D721Med (cell line): ENCODE data around the gene COMMD4.

Experiments
- DNase-seq: peaks from one replicate; pipeline ENCODE4 v3.0.0; 2011; ENCODE audit warnings: low spot score; ENCODE audit not compliant: insufficient read length
- FAIRE-seq: peaks from 2 replicates; lab custom pipeline; 2011; peaks lifted over from hg19 to GRCh38; lab: Jason Lieb, UNC
- TF ChIP-seq, protein P1 (sequence below): IDR thresholded peaks from 2 replicates; pipeline ENCODE4 v1.5.1; 2012; ENCODE audit warnings: mild to moderate bottlenecking, control low read depth; ENCODE audit not compliant: insufficient read depth; ENCODE audit errors: missing control alignments

Gene COMMD4

DNA sequence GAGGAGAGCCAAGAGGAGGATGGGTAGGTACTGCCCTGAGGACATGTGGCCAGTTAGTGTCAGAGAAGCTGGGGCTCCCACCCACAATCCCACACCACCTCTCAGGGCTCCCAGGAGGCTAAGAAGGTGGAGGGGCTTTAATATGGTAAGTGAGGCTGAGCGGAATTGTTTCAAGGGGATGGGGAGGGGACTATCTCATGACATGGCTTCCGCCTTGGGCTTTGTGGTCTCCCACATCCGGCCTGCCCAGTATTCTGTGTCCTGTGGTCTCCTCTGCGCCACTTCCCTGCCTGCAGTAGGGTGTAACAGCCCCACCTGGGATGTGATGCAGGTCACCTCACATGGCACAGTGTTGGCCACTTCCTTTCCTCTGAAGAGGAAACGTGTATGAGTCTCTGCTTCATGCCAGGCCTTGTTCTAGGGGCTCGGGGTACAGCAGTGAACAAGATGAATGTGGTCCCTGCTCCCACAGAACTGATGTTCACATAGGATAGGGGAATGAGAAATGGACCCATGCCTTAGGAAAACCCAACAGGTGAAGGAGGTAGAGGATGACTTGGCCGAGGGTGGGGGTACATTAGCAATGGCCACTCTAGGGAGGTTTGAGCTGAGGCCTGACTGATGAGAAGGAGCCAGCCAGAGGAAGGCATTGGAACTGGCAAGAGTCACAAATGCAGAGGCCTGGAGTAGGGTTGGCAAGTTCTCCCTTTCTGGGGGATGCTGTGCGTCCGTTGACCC lies 14.2 kb downstream of the COMMD4 start:
- FAIRE-seq: no peak
- DNase-seq: no peak
- TF ChIP-seq, protein P1, sequence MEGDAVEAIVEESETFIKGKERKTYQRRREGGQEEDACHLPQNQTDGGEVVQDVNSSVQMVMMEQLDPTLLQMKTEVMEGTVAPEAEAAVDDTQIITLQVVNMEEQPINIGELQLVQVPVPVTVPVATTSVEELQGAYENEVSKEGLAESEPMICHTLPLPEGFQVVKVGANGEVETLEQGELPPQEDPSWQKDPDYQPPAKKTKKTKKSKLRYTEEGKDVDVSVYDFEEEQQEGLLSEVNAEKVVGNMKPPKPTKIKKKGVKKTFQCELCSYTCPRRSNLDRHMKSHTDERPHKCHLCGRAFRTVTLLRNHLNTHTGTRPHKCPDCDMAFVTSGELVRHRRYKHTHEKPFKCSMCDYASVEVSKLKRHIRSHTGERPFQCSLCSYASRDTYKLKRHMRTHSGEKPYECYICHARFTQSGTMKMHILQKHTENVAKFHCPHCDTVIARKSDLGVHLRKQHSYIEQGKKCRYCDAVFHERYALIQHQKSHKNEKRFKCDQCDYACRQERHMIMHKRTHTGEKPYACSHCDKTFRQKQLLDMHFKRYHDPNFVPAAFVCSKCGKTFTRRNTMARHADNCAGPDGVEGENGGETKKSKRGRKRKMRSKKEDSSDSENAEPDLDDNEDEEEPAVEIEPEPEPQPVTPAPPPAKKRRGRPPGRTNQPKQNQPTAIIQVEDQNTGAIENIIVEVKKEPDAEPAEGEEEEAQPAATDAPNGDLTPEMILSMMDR: no peak

DNA sequence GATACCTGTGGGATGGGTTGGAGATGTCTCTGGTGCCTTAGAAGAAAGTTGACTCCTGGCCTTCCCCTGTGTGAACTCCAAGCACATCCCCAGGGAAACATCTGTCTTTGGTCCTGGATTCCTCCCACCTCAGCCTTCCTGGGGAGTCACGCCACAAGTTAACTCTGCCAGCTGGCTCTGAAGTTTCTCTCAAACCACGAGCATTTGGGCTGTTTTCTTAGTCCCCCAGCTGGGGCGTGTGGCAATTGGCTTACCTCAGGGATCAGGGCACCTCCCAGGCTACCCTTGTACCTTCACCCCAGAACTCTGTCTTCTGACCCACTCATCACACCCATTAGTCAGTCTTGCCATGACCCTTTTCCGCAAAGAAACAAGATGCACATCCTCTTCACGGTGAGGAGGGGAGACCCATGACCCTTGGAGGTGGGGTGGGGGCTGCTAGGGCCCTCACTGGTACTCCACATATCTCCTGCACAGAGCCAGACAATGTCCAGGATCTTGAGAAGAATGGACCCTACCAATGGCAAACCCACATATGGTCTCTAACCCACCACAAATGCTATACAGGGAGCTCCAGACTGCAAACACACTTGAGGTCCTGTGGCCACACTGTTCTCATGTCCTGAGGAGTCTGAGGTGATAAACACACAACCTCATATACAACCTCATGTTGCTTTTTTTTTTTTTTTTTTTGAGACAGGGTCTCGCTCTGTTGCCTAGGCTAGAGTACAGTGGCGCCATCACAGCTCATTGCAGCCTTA lies 14.9 kb downstream of the COMMD4 start:
- TF ChIP-seq, protein P1: no peak
- DNase-seq (no peak), FAIRE-seq (no peak)

DNA sequence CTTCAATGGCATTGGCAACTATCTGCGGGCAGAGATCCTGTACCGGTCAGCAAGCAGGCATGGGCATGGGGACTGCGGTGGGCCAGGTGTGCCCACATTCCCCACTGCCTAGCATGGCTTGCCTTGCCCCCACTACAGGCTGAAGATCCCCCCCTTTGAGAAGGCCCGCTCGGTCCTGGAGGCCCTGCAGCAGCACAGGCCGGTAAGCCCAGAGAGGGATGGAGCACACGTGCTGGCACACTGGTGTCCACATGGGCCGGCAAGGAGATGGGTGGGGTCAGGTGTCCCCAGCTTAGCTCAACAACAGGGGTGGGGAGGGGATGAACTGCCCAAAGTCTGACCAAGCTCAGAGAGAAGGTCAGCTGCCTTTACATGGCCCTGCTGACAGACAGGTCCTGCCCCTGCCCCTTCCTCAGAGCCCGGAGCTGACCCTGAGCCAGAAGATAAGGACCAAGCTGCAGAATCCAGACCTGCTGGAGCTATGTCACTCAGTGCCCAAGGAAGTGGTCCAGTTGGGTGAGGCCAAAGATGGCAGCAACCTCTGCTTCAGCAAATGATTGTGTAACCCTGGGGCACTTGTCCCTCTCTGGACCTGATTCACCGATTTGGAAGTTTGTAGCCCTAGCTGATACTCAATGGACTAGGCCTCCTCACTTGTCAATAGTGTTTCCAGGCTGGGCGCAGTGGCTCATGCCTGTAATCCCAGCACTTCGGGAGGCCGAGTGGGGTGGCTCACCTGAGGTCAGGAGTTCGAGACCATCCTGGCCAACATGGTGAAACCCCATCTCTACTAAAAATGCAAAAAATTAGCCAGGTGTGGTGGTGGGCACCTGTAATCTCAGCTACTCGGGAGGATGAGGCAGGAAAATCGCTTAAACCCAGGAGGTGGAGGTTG lies 16.6 kb downstream of the COMMD4 start:
- FAIRE-seq (no peak), DNase-seq (no peak)
- TF ChIP-seq, protein P1: no peak

DNA sequence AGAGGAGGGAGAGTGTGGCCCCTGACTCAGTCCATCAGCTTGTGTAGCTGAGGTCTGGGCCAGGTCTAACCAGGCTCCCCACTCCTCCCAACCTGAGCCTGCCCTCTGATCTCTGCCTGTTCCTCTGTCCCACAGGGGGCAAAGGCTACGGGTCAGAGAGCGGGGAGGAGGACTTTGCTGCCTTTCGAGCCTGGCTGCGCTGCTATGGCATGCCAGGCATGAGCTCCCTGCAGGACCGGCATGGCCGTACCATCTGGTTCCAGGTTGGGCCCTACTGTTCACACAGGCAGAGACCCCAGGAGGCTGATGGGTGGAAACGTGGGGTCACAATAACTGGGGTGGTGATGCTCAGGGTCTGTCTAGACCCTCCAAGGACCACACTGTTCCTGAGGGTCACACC lies 17.7 kb downstream of the COMMD4 start:
- DNase-seq (no peak), FAIRE-seq (no peak)
- TF ChIP-seq, protein P1: no peak

DNA sequence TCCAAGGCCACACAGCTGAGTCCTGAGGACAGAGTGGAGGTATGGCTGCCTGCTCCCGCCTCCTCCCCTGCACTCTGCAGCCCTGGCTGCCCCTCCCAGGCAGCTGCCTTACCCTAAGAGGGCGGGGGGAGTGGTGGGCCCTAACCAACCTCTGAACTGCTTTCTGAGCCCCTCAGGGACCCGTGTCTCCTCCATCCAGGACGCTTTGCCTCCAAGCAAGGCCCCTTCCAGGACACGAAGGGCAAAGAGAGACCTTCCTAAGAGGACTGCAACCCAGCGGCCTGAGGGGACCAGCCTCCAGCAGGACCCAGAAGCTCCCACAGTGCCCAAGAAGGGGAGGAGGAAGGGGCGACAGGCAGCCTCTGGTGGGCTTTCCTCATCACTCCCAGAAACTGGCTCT lies 18.6 kb downstream of the COMMD4 start:
- TF ChIP-seq, protein P1: no peak
- no peak for FAIRE-seq

DNA sequence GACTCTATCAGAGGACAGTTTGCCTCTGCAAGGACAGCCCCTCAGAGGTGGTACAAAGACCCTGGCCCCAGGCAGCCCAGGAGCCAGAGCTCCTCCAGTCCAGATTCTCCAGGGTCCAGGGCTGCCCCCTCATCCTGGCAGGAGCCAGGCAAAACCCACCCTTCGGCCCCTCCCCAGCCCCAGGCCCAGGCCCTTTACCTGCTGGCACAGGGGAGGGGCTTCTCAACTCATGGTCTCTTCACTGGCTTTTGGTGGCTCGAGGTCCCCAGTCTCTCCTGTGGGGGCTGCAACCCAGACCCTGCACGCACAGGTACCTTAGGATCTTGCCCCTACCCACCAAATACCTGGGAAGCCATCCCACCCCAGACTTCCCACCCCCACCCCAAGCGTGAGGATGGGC lies 19.5 kb downstream of the COMMD4 start:
- DNase-seq (no peak), FAIRE-seq (no peak)
- TF ChIP-seq, protein P1: no peak

More for the DNA sequence above, 18.6 kb downstream of the COMMD4 start:
- no peak for DNase-seq
